Subcutaneous adipose tissue (tissue), 4 donors: ENCODE data around the gene TATDN3. TPM values are rescaled to one million over a fixed set of nuclear protein-coding genes. Genes with fewer than 3 reads are reported as not detected.

Source experiments
- CTCF ChIP-seq: fragments of 450-650 bp; IDR thresholded peaks from one replicate; pipeline ENCODE4 v1.5.1; 2016; ENCODE audit warnings: low read depth, mild to moderate bottlenecking, control low read depth, antibody characterized with exemption, moderate library complexity
- small RNA-seq: library from RNA; depleted of rRNA; stranded (forward); fragments of <200 nt; gene quantifications from one replicate; pipeline ENCODE3, GENCODE V24; 2016
- total RNA-seq, 4 donors: library from RNA; depleted of rRNA; stranded (reverse); fragments of >200 nt; gene quantifications; one replicate each; pipeline ENCODE4 v1.1.0, GENCODE V29; 2016

The TATDN3 gene
- total RNA-seq, 4 donors from 2014 or later = 16.1 to 27.1 (median 22.7) TPM

DNA sequence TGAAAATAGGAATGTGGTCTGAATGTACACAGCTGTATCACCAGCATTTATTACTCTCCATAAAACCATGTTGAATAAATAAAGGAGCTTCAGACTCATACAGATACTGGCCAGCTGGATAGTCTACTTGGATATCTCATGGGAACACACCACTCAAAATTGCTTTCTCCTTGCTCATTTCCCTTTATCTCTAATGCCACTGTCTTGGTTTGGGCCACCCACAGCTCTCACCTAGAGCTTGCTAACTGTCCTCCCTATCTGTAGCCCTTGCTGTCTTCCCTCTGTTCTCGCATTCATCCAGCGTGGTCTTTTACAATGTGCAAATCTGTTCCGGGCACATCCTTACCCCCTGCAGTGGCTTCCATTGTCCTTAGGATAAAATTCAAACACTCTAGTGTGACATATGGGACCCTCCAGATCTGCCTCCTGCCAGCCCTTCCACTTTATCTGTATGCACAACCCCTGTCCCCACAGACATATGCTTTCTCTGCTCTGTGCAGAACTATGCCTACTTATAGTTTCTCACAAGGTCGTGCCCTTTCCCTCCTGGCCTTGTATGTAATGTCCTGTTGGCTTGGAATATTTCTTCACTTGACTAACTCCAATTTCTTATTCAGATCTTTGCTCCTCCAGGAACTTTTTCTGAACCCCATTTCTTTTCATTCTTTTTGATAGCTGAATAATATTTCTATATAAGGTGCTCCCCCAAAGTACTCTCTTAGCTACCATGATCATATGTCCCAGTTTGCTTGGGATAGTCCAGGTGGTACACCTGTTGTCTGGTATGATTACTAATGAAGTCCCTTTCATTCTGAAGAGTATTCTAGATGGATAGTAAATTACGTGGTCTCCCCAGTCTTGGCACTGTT is 69.3 kb downstream of the TATDN3 start:
- TF ChIP-seq CTCF = no peak

GRCh38 chr1:212862111-212862690 is 70.5 kb downstream of the TATDN3 start:
- no peak for TF ChIP-seq CTCF

- no peak for TF ChIP-seq CTCF
Observed at GRCh38 chr1:212864201-212864600, 72.5 kb downstream of the TATDN3 start.

Small RNAs within 50 kb of the gene (small RNA-seq; reads per million reads assigned to genes)
- gene AC104333.1 (not detected), gene AC104333.2 (not detected)

Other genes starting within 250 kb of the TATDN3 start
- 10 to 100 TPM in 3 of 4 donors, 1 to 10 TPM in 1; 3.2 to 67.1 (median 20.7) TPM for gene ATF3, start 183.1 kb upstream of the TATDN3 start, total RNA-seq
- gene BATF3, start 92.1 kb upstream of the TATDN3 start, total RNA-seq = 1 to 10 TPM in 3 of 4 donors, under 1 TPM in 1; 0.88 to 2.7 (median 1.6) TPM
- gene NSL1, start 117 bp upstream of the TATDN3 start, total RNA-seq = 10 to 100 TPM; 17.7 to 46.8 (median 33.5) TPM
- not detected for gene SPATA45, start 55.8 kb downstream of the TATDN3 start, total RNA-seq
- gene FLVCR1, start 66.4 kb downstream of the TATDN3 start, total RNA-seq = 1 to 10 TPM; 3.8 to 5.5 (median 4.9) TPM
- 1 to 10 TPM in 2 of 4 donors, under 1 TPM in 1, not detected in 1; 0.38 to 1.5 (median 1.1) TPM for gene VASH2, start 158.6 kb downstream of the TATDN3 start, total RNA-seq
- 10 to 100 TPM; 53.3 to 66.5 (median 62.5) TPM for gene ANGEL2, start 224.0 kb downstream of the TATDN3 start, total RNA-seq